ENCODE measurements around the gene ROR2.

Gene ROR2

DNA sequence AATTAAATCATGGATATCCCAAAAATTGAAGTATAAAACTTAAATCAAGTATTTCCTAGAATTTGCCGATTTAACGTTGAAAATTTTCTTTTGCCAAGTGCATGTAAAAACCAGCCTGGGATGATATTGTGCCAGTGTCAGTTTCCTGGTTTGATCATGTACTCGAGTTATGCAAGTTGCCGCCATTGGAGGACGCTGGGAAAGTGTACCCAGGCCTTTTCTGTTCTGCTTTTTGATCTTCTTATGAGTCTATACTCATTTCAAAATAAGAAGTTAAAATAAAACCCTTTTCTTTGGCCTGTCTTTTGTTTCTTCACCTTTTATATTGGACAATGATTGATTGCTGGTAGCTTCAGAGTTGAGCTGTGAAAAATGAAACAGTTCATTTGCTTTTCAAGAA lies 433.3 kb downstream of the ROR2 start:
- DNase-seq (ENCODE audit: low spot score) = no peak

DNA sequence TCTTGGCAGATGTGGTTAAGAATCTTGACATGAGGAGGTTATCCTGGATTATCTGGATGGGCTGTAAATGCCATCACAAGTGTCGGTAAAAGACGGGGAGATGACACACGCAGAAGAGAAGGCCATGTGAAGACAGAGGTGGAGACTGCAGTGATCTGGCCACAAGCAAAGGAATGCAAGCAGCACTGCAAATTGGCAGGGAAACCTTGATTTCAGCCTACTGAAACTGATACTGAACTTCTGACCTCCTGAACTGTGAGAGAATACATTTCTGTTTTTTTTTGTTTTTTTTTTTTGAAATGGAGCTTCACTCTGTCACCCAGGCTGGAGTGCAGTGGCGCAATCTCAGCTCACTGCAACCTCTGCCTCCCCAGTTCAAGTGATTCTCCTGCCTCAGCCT lies 433.9 kb downstream of the ROR2 start:
- DNase-seq (ENCODE audit: low spot score) = no peak

GRCh38 chr9:91515074-91515687 lies 434.8 kb downstream of the ROR2 start:
- peak; percentile 80 for DNase-seq (ENCODE audit: low spot score)
